ENCODE results near the gene TRERF1. TPM values are rescaled to one million over a fixed set of nuclear protein-coding genes. Genes with fewer than 3 reads are reported as not detected.

The TRERF1 gene
- total RNA-seq, 5 donors from 2014 or later (not counting 1 experiment from before 2014, with no cell fraction given): 20.5 to 52.2 (median 25.6) TPM

GRCh38 chr6:42431356-42431755 lies 20.4 kb downstream of the TRERF1 start:
- H3K27ac ChIP-seq (ENCODE audit: low read length): no peak overlapping the region
- ATAC-seq (replicated peaks in 1 of 4) (no peak), DNase-seq (no peak)
- Mint-ChIP-seq H3K36me3 (peaks cover 34% of the 10 kb centered on the region), H3K27me3 (no peaks in the 10 kb centered on the region), H3K4me1 (peaks cover 38 to 52% (median 45%) of the 10 kb centered on the region in 3 donors), H3K27ac (peak overlapping the region; percentile 52 to 68), H3K4me3 (no peak overlapping the region), H3K9me3 (peaks cover 0 to 16% (median 10%) of the 10 kb centered on the region in 3 donors)
- H3K9me3 ChIP-seq: no peaks in the 10 kb centered on the region
- WGBS (ENCODE audit: insufficient coverage): no CpG with 5 or more reads among the region's 3 CpGs
- peaks cover 8 to 28% of the 10 kb centered on the region in 2 experiments for H3K4me1 ChIP-seq (ENCODE audit: control insufficient read depth in 1 of 2, extremely low read depth in 1 of 2, insufficient read depth in 2 of 2, low read length in 2 of 2)
- H3K27me3 ChIP-seq (replicated peaks in 1 of 2; ENCODE audit: control insufficient read depth in 2 of 2, extremely low read depth in 1 of 2, insufficient read depth in 2 of 2, low read length in 1 of 2): no peaks in the 10 kb centered on the region
- ChIA-PET CTCF (no interaction called here), POLR2A (interaction anchor here (0.6 to 0.8 kb wide), 2 partner anchors 248 to 489 kb away, joined by 4 to 5 read pairs; no protein-coding TSS in a partner anchor)
- no peak overlapping the region for H3K4me3 ChIP-seq (ENCODE audit: control insufficient read depth in 1 of 2, extremely low read depth in 1 of 2, low read length in 1 of 2)
- peaks cover 5 to 12% of the 10 kb centered on the region in 2 donors for H3K36me3 ChIP-seq (ENCODE audit: control insufficient read depth in 2 of 2, extremely low read depth in 1 of 2, insufficient read depth in 1 of 2, low read length in 1 of 2)

GRCh38 chr6:42429836-42430235 lies 21.9 kb downstream of the TRERF1 start:
- no peaks in the 10 kb centered on the region for H3K27me3 Mint-ChIP-seq
- peak overlapping the region in 1 of 3 donors; percentile 75 for H3K4me3 Mint-ChIP-seq
- ATAC-seq (replicated peaks in 1 of 4) (no peak), DNase-seq (no peak)
- no peaks in the 10 kb centered on the region for H3K9me3 ChIP-seq
- ChIA-PET POLR2A (no interaction called here), CTCF (no interaction called here)
- peaks cover 30% of the 10 kb centered on the region for H3K36me3 Mint-ChIP-seq
- H3K4me3 ChIP-seq (ENCODE audit: control insufficient read depth in 1 of 2, extremely low read depth in 1 of 2, low read length in 1 of 2): no peak overlapping the region
- peak overlapping the region; percentile 77 for H3K27ac ChIP-seq (ENCODE audit: low read length)
- no peaks in the 10 kb centered on the region for H3K27me3 ChIP-seq (replicated peaks in 1 of 2; ENCODE audit: control insufficient read depth in 2 of 2, extremely low read depth in 1 of 2, insufficient read depth in 2 of 2, low read length in 1 of 2)
- H3K4me1 Mint-ChIP-seq: peaks cover 48 to 61% (median 56%) of the 10 kb centered on the region in 3 donors
- H3K9me3 Mint-ChIP-seq: peaks cover 0 to 12% (median 8%) of the 10 kb centered on the region in 3 donors
- H3K27ac Mint-ChIP-seq: peak overlapping the region; percentile 94 to 96
- H3K36me3 ChIP-seq (ENCODE audit: control insufficient read depth in 2 of 2, extremely low read depth in 1 of 2, insufficient read depth in 1 of 2, low read length in 1 of 2): peaks cover 5 to 12% of the 10 kb centered on the region in 2 donors
- peaks cover 8 to 33% of the 10 kb centered on the region in 2 experiments for H3K4me1 ChIP-seq (ENCODE audit: control insufficient read depth in 1 of 2, extremely low read depth in 1 of 2, insufficient read depth in 2 of 2, low read length in 2 of 2)
- 100% methylated on average over 6 of the region's 7 CpGs for WGBS (ENCODE audit: insufficient coverage)

DNA sequence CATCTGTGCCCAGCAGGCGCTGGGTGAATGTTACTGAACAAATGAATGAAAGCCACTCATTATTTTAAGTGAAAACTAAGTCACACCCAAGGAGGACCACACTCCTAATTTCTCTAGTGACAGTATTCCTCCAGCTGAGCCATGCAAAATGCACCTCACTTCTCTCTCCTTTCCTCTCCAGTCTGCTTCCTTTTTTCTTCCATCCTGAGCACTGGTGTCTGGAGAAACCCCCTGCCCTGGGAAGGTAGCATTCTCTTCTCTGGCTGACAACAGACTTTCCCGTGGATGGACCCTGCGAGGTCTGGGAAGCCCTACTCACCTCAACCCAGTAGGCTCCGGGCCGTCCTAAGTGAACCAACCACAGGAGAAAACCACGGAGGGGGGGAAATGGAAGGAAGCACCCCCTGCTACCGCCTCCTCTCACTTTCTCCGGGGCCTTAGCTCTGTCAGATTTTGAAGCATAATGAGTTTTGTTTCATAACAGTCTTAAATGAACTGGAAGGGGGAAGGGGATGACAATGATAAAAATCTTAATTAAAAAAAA lies 22.6 kb downstream of the TRERF1 start:
- ChIA-PET POLR2A (interaction anchor here (1.2 to 1.9 kb wide), 2 partner anchors 39 kb away, joined by 4 to 7 read pairs; no protein-coding TSS in a partner anchor), CTCF (interaction anchor here in 1 of 2 donors (0.7 to 1.6 kb wide), 5 partner anchors 9 to 103 kb away, joined by 3 to 5 read pairs (median 3); no protein-coding TSS in a partner anchor)
- Histone ChIP-seq H3K36me3 (ENCODE audit: control insufficient read depth in 2 of 2, extremely low read depth in 1 of 2, insufficient read depth in 1 of 2, low read length in 1 of 2) (peaks cover 4 to 9% of the 10 kb centered on the region in 2 donors), H3K27me3 (replicated peaks in 1 of 2; ENCODE audit: control insufficient read depth in 2 of 2, extremely low read depth in 1 of 2, insufficient read depth in 2 of 2, low read length in 1 of 2) (no peaks in the 10 kb centered on the region), H3K4me3 (ENCODE audit: control insufficient read depth in 1 of 2, extremely low read depth in 1 of 2, low read length in 1 of 2) (no peak overlapping the region), H3K9me3 (no peaks in the 10 kb centered on the region), H3K4me1 (ENCODE audit: control insufficient read depth in 1 of 2, extremely low read depth in 1 of 2, insufficient read depth in 2 of 2, low read length in 2 of 2) (peaks cover 8 to 33% of the 10 kb centered on the region in 2 experiments), H3K27ac (ENCODE audit: low read length) (peak overlapping the region; percentile 77)
- Mint-ChIP-seq H3K4me1 (peaks cover 56 to 65% (median 63%) of the 10 kb centered on the region in 3 donors), H3K36me3 (peaks cover 24% of the 10 kb centered on the region), H3K4me3 (peak overlapping the region in 2 of 3 donors; percentile 31 to 75), H3K27ac (peak overlapping the region; percentile 94 to 96), H3K9me3 (peaks cover 0 to 9% (median 5%) of the 10 kb centered on the region in 3 donors), H3K27me3 (no peaks in the 10 kb centered on the region)
- ATAC-seq (replicated peaks in 1 of 4) (peak; percentile 29 to 53 (median 33)), DNase-seq (peak in 1 of 35 experiments; percentile 31)
- WGBS (ENCODE audit: insufficient coverage): no CpG with 5 or more reads among the region's 8 CpGs

GRCh38 chr6:42428326-42429041 lies 23.2 kb downstream of the TRERF1 start:
- H3K27ac Mint-ChIP-seq: peak overlapping the region; percentile 94 to 96
- peaks cover 11 to 36% of the 10 kb centered on the region in 2 experiments for H3K4me1 ChIP-seq (ENCODE audit: control insufficient read depth in 1 of 2, extremely low read depth in 1 of 2, insufficient read depth in 2 of 2, low read length in 2 of 2)
- DNase-seq (peak in 31 of 35 experiments; percentile 24 to 70 (median 47)), ATAC-seq (replicated peaks in 1 of 4) (peak; percentile 72 to 85 (median 78))
- H3K36me3 ChIP-seq (ENCODE audit: control insufficient read depth in 2 of 2, extremely low read depth in 1 of 2, insufficient read depth in 1 of 2, low read length in 1 of 2): peaks cover 0 to 5% of the 10 kb centered on the region in 2 donors
- peaks cover 62 to 69% (median 68%) of the 10 kb centered on the region in 3 donors for H3K4me1 Mint-ChIP-seq
- no peaks in the 10 kb centered on the region for H3K9me3 ChIP-seq
- POLR2A ChIA-PET: interaction anchor here (0.6 to 1.9 kb wide), 5 partner anchors 38 to 318 kb away, joined by 4 to 7 read pairs (median 4); partner anchors contain the start of gene TBCC (in 1 of the 2)
- peak overlapping the region; percentile 77 for H3K27ac ChIP-seq (ENCODE audit: low read length)
- H3K4me3 Mint-ChIP-seq: peak overlapping the region; percentile 2 to 75 (median 13)
- CTCF ChIA-PET: interaction anchor here (0.5 to 1.6 kb wide), 8 partner anchors 9 to 119 kb away, joined by 3 to 6 read pairs (median 3); no protein-coding TSS in a partner anchor
- H3K9me3 Mint-ChIP-seq: peaks cover 0 to 4% (median 1%) of the 10 kb centered on the region in 3 donors
- WGBS (ENCODE audit: insufficient coverage): 27% methylated on average over 3 of the region's 7 CpGs
- H3K36me3 Mint-ChIP-seq: peaks cover 18% of the 10 kb centered on the region
- no peak overlapping the region for H3K4me3 ChIP-seq (ENCODE audit: control insufficient read depth in 1 of 2, extremely low read depth in 1 of 2, low read length in 1 of 2)
- no peaks in the 10 kb centered on the region for H3K27me3 ChIP-seq (replicated peaks in 1 of 2; ENCODE audit: control insufficient read depth in 2 of 2, extremely low read depth in 1 of 2, insufficient read depth in 2 of 2, low read length in 1 of 2)
- no peaks in the 10 kb centered on the region for H3K27me3 Mint-ChIP-seq

GRCh38 chr6:42427871-42428270 lies 23.9 kb downstream of the TRERF1 start:
- H3K4me3 ChIP-seq (ENCODE audit: control insufficient read depth in 1 of 2, extremely low read depth in 1 of 2, low read length in 1 of 2): no peak overlapping the region
- peak overlapping the region; percentile 77 for H3K27ac ChIP-seq (ENCODE audit: low read length)
- 40% methylated on average over 1 of the region's 2 CpGs for WGBS (ENCODE audit: insufficient coverage)
- peaks cover 12% of the 10 kb centered on the region for H3K36me3 Mint-ChIP-seq
- no peaks in the 10 kb centered on the region for H3K27me3 ChIP-seq (replicated peaks in 1 of 2; ENCODE audit: control insufficient read depth in 2 of 2, extremely low read depth in 1 of 2, insufficient read depth in 2 of 2, low read length in 1 of 2)
- CTCF ChIA-PET: interaction anchor here (0.5 to 1.6 kb wide), 7 partner anchors 8 to 120 kb away, joined by 3 to 6 read pairs (median 3); no protein-coding TSS in a partner anchor
- no peak for DNase-seq
- H3K4me3 Mint-ChIP-seq: peak overlapping the region in 2 of 3 donors; percentile 13 to 75
- ATAC-seq (replicated peaks in 1 of 4): peak in 2 of 4 experiments; percentile 7 to 10
- peak overlapping the region; percentile 94 to 96 for H3K27ac Mint-ChIP-seq
- no peaks in the 10 kb centered on the region for H3K27me3 Mint-ChIP-seq
- H3K9me3 ChIP-seq: no peaks in the 10 kb centered on the region
- H3K9me3 Mint-ChIP-seq: no peaks in the 10 kb centered on the region
- peaks cover 14 to 42% of the 10 kb centered on the region in 2 experiments for H3K4me1 ChIP-seq (ENCODE audit: control insufficient read depth in 1 of 2, extremely low read depth in 1 of 2, insufficient read depth in 2 of 2, low read length in 2 of 2)
- POLR2A ChIA-PET: interaction anchor here (0.6 to 1.9 kb wide), 4 partner anchors 38 to 136 kb away, joined by 4 to 7 read pairs (median 4); no protein-coding TSS in a partner anchor
- H3K4me1 Mint-ChIP-seq: peaks cover 68 to 70% (median 69%) of the 10 kb centered on the region in 3 donors
- H3K36me3 ChIP-seq (ENCODE audit: control insufficient read depth in 2 of 2, extremely low read depth in 1 of 2, insufficient read depth in 1 of 2, low read length in 1 of 2): peaks cover 0 to 4% of the 10 kb centered on the region in 2 donors

- no peak for ATAC-seq (replicated peaks in 1 of 4)
- WGBS (ENCODE audit: insufficient coverage): 90% methylated on average over 1 of the region's 2 CpGs
- Mint-ChIP-seq H3K36me3 (peaks cover 5% of the 10 kb centered on the region), H3K4me3 (no peak overlapping the region), H3K27ac (peak overlapping the region; percentile 64 to 67), H3K9me3 (no peaks in the 10 kb centered on the region), H3K4me1 (peaks cover 64 to 74% (median 72%) of the 10 kb centered on the region in 3 donors), H3K27me3 (no peaks in the 10 kb centered on the region)
- Histone ChIP-seq H3K4me1 (ENCODE audit: control insufficient read depth in 1 of 2, extremely low read depth in 1 of 2, insufficient read depth in 2 of 2, low read length in 2 of 2) (peaks cover 14 to 47% of the 10 kb centered on the region in 2 experiments), H3K36me3 (ENCODE audit: control insufficient read depth in 2 of 2, extremely low read depth in 1 of 2, insufficient read depth in 1 of 2, low read length in 1 of 2) (peaks cover 0 to 3% of the 10 kb centered on the region in 2 donors), H3K4me3 (ENCODE audit: control insufficient read depth in 1 of 2, extremely low read depth in 1 of 2, low read length in 1 of 2) (no peak overlapping the region), H3K9me3 (no peaks in the 10 kb centered on the region), H3K27me3 (replicated peaks in 1 of 2; ENCODE audit: control insufficient read depth in 2 of 2, extremely low read depth in 1 of 2, insufficient read depth in 2 of 2, low read length in 1 of 2) (no peaks in the 10 kb centered on the region), H3K27ac (ENCODE audit: low read length) (no peak overlapping the region)
- no peak for DNase-seq
- CTCF ChIA-PET: no interaction called here
- POLR2A ChIA-PET: interaction anchor here in 1 of 2 donors (0.6 kb wide), 1 partner anchor 115 kb away, joined by 5 read pairs; no protein-coding TSS in a partner anchor
Measured at GRCh38 chr6:42426191-42426590, 25.5 kb downstream of the TRERF1 start.
